GM12865 (cell line): ENCODE data around the gene TTC28.
"Not testable (repeated sequence)": the region's sequence is repeated elsewhere in the genome, so short reads cannot be mapped to it uniquely, and the experiment has no call there.

Experiments
- DNase-seq: peaks from one replicate; pipeline ENCODE4 v3.0.0; 2010; ENCODE audit warnings: low read depth
- H3K4me3 ChIP-seq: 2 replicates; pipeline ENCODE4 v1.5.1; 2011; ENCODE audit warnings: mild to moderate bottlenecking, low read depth, low read length, control low read depth
- TF ChIP-seq, protein P1 (sequence below): IDR thresholded peaks from 2 replicates; pipeline ENCODE4 v1.5.1; 2011; ENCODE audit warnings: low read length, control low read depth, low read depth, inconsistent platforms; ENCODE audit not compliant: insufficient read depth; ENCODE audit errors: missing control alignments

The TTC28 gene

GRCh38 chr22:28222976-28223745 lies 456.5 kb downstream of the TTC28 start:
- TF ChIP-seq, protein P1, sequence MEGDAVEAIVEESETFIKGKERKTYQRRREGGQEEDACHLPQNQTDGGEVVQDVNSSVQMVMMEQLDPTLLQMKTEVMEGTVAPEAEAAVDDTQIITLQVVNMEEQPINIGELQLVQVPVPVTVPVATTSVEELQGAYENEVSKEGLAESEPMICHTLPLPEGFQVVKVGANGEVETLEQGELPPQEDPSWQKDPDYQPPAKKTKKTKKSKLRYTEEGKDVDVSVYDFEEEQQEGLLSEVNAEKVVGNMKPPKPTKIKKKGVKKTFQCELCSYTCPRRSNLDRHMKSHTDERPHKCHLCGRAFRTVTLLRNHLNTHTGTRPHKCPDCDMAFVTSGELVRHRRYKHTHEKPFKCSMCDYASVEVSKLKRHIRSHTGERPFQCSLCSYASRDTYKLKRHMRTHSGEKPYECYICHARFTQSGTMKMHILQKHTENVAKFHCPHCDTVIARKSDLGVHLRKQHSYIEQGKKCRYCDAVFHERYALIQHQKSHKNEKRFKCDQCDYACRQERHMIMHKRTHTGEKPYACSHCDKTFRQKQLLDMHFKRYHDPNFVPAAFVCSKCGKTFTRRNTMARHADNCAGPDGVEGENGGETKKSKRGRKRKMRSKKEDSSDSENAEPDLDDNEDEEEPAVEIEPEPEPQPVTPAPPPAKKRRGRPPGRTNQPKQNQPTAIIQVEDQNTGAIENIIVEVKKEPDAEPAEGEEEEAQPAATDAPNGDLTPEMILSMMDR = no peak
- no peak overlapping the region for H3K4me3 ChIP-seq
- DNase-seq = no peak

DNA sequence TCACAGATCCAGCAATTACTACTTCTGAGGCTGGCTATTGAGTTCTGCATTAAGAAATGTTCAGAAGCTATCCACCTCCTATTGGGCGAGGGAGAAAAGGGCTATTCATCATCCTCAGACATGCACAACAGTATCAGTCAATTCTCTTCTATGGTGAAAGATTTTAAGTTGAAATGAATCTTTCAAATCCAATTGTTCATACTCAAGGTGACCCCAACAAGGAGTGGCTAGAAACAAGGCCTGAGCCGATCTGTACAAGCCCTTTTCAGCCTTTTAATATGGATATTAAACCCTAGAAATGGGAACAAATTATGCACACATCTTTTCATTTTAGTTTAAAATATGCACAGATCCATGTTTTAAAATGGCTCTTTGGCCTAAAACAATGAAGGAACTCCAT lies 457.1 kb downstream of the TTC28 start:
- DNase-seq = no peak
- TF ChIP-seq, protein P1 = no peak
- H3K4me3 ChIP-seq = no peak overlapping the region

- DNase-seq = no peak
- H3K4me3 ChIP-seq = no peak overlapping the region
- TF ChIP-seq, protein P1 = no peak
Measured at GRCh38 chr22:28222052-28222451, 457.6 kb downstream of the TTC28 start.

- TF ChIP-seq, protein P1 = no peak
- H3K4me3 ChIP-seq = no peak overlapping the region
- DNase-seq = no peak
Measured at GRCh38 chr22:28220626-28221363, 458.8 kb downstream of the TTC28 start.

DNA sequence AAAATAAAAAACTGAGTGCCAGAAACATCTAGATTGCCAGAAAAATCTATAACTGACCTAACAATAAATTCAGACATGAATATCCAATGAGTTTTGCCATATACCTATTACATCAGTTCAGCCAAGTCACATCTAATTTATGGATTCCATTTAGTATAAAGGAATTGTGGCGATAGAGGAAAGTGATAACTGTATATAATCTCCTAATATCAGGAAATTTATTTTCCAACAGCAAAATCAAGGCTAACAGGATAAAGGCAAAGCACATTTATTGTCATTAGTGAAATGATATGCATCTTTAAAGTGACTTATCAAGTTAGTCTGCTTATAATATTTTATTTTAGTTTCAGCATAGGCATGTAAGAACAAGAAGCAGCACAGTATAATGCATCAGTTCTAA lies 462.4 kb downstream of the TTC28 start:
- no peak overlapping the region for H3K4me3 ChIP-seq
- TF ChIP-seq, protein P1 = no peak
- DNase-seq = no peak

DNA sequence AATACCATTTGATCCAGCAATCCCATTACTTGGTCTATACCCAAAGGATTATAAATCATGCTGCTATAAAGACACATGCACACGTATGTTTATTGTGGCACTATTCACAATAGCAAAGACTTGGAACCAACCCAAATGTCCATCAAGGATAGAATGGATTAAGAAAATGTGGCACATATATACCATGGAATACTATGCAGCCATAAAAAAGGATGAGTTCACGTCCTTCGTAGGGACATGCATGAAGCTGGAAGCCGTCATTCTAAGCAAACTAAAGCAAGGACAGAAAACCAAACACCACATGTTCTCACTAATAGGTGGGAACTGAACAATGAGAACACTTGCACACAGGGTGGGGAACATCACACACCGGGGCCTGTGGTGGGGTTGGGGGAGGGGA lies 464.9 kb downstream of the TTC28 start:
- not testable (repeated sequence) for DNase-seq, H3K4me3 ChIP-seq

DNA sequence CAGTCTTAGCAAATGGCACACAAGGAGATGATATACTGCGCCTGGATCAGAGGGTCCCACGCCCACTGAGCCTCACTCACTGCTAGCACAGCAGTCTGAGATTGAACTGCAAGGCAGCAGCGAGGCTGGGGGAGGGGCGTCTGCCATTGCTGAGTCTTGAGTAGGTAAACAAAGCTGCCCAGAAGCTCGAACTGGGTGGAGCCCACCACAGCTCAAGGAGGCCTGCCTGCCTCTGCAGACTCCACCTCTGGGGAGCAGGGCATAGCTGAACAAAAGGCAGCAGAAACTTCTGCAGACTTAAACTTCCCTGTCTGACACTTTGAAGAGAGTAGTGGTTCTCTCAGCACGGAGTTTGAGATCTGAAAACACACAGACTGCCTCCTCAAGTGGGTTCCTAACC lies 470.2 kb downstream of the TTC28 start:
- DNase-seq, H3K4me3 ChIP-seq: not testable (repeated sequence)

DNA sequence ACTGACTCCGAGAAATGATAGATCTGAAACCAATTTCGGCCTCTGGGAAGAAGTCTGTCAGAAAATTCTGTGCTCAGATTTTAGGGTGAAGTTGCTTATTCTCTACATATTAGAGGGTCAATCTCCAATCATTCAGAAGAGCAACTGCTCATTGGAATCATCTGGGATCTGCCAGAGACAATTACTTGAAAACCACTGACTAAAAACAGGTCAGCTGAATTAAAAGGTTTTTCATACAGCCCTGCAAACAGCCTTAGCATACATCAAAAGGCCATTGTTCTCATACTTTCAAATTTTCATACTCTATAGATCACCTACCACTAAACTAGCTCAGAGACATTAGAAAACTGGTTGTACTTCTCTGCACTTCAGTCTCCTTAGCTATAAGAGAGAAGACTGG lies 470.9 kb downstream of the TTC28 start:
- TF ChIP-seq, protein P1 = no peak
- H3K4me3 ChIP-seq = no peak overlapping the region
- no peak for DNase-seq
